Stomach (tissue), 4 donors: Measurements from ENCODE around the gene MYOZ2.

Experiments
- EP300 ChIP-seq: sonication (generic); formaldehyde crosslinking; IDR thresholded peaks from one replicate; pipeline ENCODE4 v1.6.1; 2017; ENCODE audit warnings: antibody characterized with exemption
- POLR2A ChIP-seq, 4 donors: fragments of 450-650 bp; IDR thresholded peaks; one replicate each; pipeline ENCODE4 v1.6.1; 2016; ENCODE audit warnings: antibody characterized with exemption in 4 of 4, control low read depth in 2 of 4, mild to moderate bottlenecking in 1 of 4, moderate library complexity in 1 of 4
- POLR2AphosphoS5 ChIP-seq, 3 donors: sonication (generic); formaldehyde crosslinking; IDR thresholded peaks; one replicate each; pipeline ENCODE4 v1.6.1; 2016; ENCODE audit warnings: antibody characterized with exemption in 3 of 3
- TF ChIP-seq, protein P1 (sequence below), 7 experiments: fragments of 450-650 bp in 4 of 7; fragments of 200-600 bp in 3 of 7; sonication (generic) in 3 of 7; IDR thresholded peaks; one replicate each; pipeline ENCODE4 v1.5.1; 2016 to 2019; ENCODE audit warnings: antibody characterized with exemption in 7 of 7, control low read depth in 2 of 7, mild to moderate bottlenecking in 1 of 7

DNA sequence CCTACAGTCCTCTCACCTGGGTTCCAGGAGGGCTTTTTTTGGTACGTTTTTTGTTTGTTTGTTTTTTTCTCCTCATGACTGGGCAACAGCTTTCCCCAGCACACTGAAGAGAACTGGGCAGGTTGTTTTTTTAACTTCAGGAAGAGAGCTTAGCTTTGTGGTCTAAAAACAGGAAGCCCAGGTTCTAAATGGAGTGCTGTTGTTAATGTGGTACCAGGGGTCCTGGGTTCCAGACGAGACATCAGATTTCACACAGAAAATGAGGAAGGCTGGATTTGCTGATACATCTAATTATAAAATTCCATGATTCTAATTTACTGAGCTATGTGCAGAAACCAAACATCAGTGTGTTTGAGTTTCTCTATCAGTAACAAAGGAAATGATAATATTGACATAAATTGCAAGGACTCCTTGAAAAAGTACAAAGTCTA, 4.2 kb downstream of the MYOZ2 start:
- TF ChIP-seq, protein P1, sequence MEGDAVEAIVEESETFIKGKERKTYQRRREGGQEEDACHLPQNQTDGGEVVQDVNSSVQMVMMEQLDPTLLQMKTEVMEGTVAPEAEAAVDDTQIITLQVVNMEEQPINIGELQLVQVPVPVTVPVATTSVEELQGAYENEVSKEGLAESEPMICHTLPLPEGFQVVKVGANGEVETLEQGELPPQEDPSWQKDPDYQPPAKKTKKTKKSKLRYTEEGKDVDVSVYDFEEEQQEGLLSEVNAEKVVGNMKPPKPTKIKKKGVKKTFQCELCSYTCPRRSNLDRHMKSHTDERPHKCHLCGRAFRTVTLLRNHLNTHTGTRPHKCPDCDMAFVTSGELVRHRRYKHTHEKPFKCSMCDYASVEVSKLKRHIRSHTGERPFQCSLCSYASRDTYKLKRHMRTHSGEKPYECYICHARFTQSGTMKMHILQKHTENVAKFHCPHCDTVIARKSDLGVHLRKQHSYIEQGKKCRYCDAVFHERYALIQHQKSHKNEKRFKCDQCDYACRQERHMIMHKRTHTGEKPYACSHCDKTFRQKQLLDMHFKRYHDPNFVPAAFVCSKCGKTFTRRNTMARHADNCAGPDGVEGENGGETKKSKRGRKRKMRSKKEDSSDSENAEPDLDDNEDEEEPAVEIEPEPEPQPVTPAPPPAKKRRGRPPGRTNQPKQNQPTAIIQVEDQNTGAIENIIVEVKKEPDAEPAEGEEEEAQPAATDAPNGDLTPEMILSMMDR (IDR thresholded peaks at IDR 0.05) = no peak
- TF ChIP-seq EP300 (no peak), POLR2A (IDR thresholded peaks at IDR 0.05) (no peak), POLR2AphosphoS5 (IDR thresholded peaks at IDR 0.05) (no peak)
